ENCODE data around the gene RASGRF2. TPM values are rescaled to one million over a fixed set of nuclear protein-coding genes. Genes with fewer than 3 reads are reported as not detected.

The RASGRF2 gene
- total RNA-seq, 1 donor from 2014 or later, result 0.92 TPM

- Mint-ChIP-seq H3K4me3 (ENCODE audit: unreplicated experiment) (no peak overlapping the region), H3K27ac (ENCODE audit: unreplicated experiment) (no peak overlapping the region), H3K27me3 (ENCODE audit: low read depth) (no peaks in the 10 kb centered on the region), H3K4me1 (ENCODE audit: low read depth) (no peaks in the 10 kb centered on the region), H3K9me3 (ENCODE audit: low read depth) (no peaks in the 10 kb centered on the region), H3K36me3 (ENCODE audit: low read depth) (no peaks in the 10 kb centered on the region)
- DNase-seq (ENCODE audit: low spot score), result no peak
- no peak for TF ChIP-seq CTCF (IDR thresholded peaks at IDR 0.05)
Measured at GRCh38 chr5:80977764-80978163, 17.6 kb downstream of the RASGRF2 start.

- no peak for DNase-seq (ENCODE audit: low spot score)
- no peaks in the 10 kb centered on the region for H3K4me1 Mint-ChIP-seq (ENCODE audit: low read depth)
- H3K36me3 Mint-ChIP-seq (ENCODE audit: low read depth), result no peaks in the 10 kb centered on the region
- TF ChIP-seq CTCF (IDR thresholded peaks at IDR 0.05), result no peak
- H3K27me3 Mint-ChIP-seq (ENCODE audit: low read depth), result no peaks in the 10 kb centered on the region
- H3K27ac Mint-ChIP-seq (ENCODE audit: unreplicated experiment), result no peak overlapping the region
- no peak overlapping the region for H3K4me3 Mint-ChIP-seq (ENCODE audit: unreplicated experiment)
- H3K9me3 Mint-ChIP-seq (ENCODE audit: low read depth), result no peaks in the 10 kb centered on the region
Measured at GRCh38 chr5:80978772-80979317, 18.7 kb downstream of the RASGRF2 start.

- no peak overlapping the region for H3K27ac Mint-ChIP-seq (ENCODE audit: unreplicated experiment)
- no peak for TF ChIP-seq CTCF (IDR thresholded peaks at IDR 0.05)
- no peak overlapping the region for H3K4me3 Mint-ChIP-seq (ENCODE audit: unreplicated experiment)
- peaks cover 5% of the 10 kb centered on the region for H3K4me1 Mint-ChIP-seq (ENCODE audit: low read depth)
- H3K36me3 Mint-ChIP-seq (ENCODE audit: low read depth), result no peaks in the 10 kb centered on the region
- peaks cover 4% of the 10 kb centered on the region for H3K27me3 Mint-ChIP-seq (ENCODE audit: low read depth)
- H3K9me3 Mint-ChIP-seq (ENCODE audit: low read depth), result no peaks in the 10 kb centered on the region
- no peak for DNase-seq (ENCODE audit: low spot score)
Measured at GRCh38 chr5:80982093-80982492, 21.9 kb downstream of the RASGRF2 start.

- H3K27me3 Mint-ChIP-seq (ENCODE audit: low read depth), result peaks cover 6% of the 10 kb centered on the region
- H3K36me3 Mint-ChIP-seq (ENCODE audit: low read depth), result no peaks in the 10 kb centered on the region
- peaks cover 5% of the 10 kb centered on the region for H3K4me1 Mint-ChIP-seq (ENCODE audit: low read depth)
- H3K9me3 Mint-ChIP-seq (ENCODE audit: low read depth), result no peaks in the 10 kb centered on the region
- no peak for DNase-seq (ENCODE audit: low spot score)
- no peak overlapping the region for H3K4me3 Mint-ChIP-seq (ENCODE audit: unreplicated experiment)
- no peak for TF ChIP-seq CTCF (IDR thresholded peaks at IDR 0.05)
- peak overlapping the region; percentile 46 for H3K27ac Mint-ChIP-seq (ENCODE audit: unreplicated experiment)
Measured at GRCh38 chr5:80985600-80986228, 25.6 kb downstream of the RASGRF2 start.

GRCh38 chr5:80986382-80986781 is 26.2 kb downstream of the RASGRF2 start:
- peaks cover 5% of the 10 kb centered on the region for H3K4me1 Mint-ChIP-seq (ENCODE audit: low read depth)
- no peaks in the 10 kb centered on the region for H3K36me3 Mint-ChIP-seq (ENCODE audit: low read depth)
- H3K9me3 Mint-ChIP-seq (ENCODE audit: low read depth), result no peaks in the 10 kb centered on the region
- no peak for DNase-seq (ENCODE audit: low spot score)
- H3K4me3 Mint-ChIP-seq (ENCODE audit: unreplicated experiment), result no peak overlapping the region
- TF ChIP-seq CTCF (IDR thresholded peaks at IDR 0.05), result no peak
- no peak overlapping the region for H3K27ac Mint-ChIP-seq (ENCODE audit: unreplicated experiment)
- H3K27me3 Mint-ChIP-seq (ENCODE audit: low read depth), result peaks cover 6% of the 10 kb centered on the region
